GDM1 (cell line): ENCODE data around the gene BUD31.
"Not testable (repeated sequence)": the region's sequence is repeated elsewhere in the genome, so short reads cannot be mapped to it uniquely, and the experiment has no call there.

ENCODE experiments used
- DNase-seq: peaks from one replicate; lab custom pipeline; 2025; lab: John Stamatoyannopoulos, UW

The BUD31 gene

GRCh38 chr7:99399597-99399996, 9.2 kb upstream of the BUD31 start:
- no peak for DNase-seq

- no peak for DNase-seq
Measured at GRCh38 chr7:99402854-99403253, 5.9 kb upstream of the BUD31 start.

- DNase-seq, result no peak
Measured at GRCh38 chr7:99403764-99404163, 5.0 kb upstream of the BUD31 start.

- DNase-seq, result no peak
Measured at GRCh38 chr7:99404235-99404976, 4.4 kb upstream of the BUD31 start.

- DNase-seq, result no peak
Measured at GRCh38 chr7:99404977-99405320, 3.8 kb upstream of the BUD31 start.

GRCh38 chr7:99406557-99406956, 2.2 kb upstream of the BUD31 start:
- DNase-seq, result no peak

- DNase-seq, result no peak
Measured at GRCh38 chr7:99407872-99408378, 844 bp upstream of the BUD31 start.

GRCh38 chr7:99409192-99409572, 413 bp downstream of the BUD31 start:
- DNase-seq, result no peak

GRCh38 chr7:99409806-99410205, 1.0 kb downstream of the BUD31 start:
- DNase-seq, result no peak

- no peak for DNase-seq
Measured at GRCh38 chr7:99410635-99411034, 1.9 kb downstream of the BUD31 start.

- DNase-seq, result not testable (repeated sequence)
Measured at GRCh38 chr7:99415513-99416127, 6.9 kb downstream of the BUD31 start.

- DNase-seq, result no peak
Measured at GRCh38 chr7:99418260-99418659, 9.5 kb downstream of the BUD31 start.

GRCh38 chr7:99419323-99420021, 10.7 kb downstream of the BUD31 start:
- DNase-seq, result no peak

GRCh38 chr7:99420213-99420612, 11.4 kb downstream of the BUD31 start:
- no peak for DNase-seq

GRCh38 chr7:99420986-99421385, 12.2 kb downstream of the BUD31 start:
- no peak for DNase-seq

- DNase-seq, result no peak
Measured at GRCh38 chr7:99422186-99422585, 13.4 kb downstream of the BUD31 start.

- no peak for DNase-seq
Measured at GRCh38 chr7:99422625-99423024, 13.9 kb downstream of the BUD31 start.

- DNase-seq, result no peak
Measured at GRCh38 chr7:99424932-99425730, 16.4 kb downstream of the BUD31 start.

GRCh38 chr7:99428972-99429566, 20.3 kb downstream of the BUD31 start:
- DNase-seq, result no peak

GRCh38 chr7:99429756-99430155, 21.0 kb downstream of the BUD31 start:
- no peak for DNase-seq

- not testable (repeated sequence) for DNase-seq
Measured at GRCh38 chr7:99431756-99432540, 23.2 kb downstream of the BUD31 start.
